Astrocyte (in vitro differentiated cells and primary cell): ENCODE results near the gene LRRC37A. TPM values are rescaled to one million over a fixed set of nuclear protein-coding genes. Genes with fewer than 3 reads are reported as not detected.
"Not testable (repeated sequence)": the region's sequence is repeated elsewhere in the genome, so short reads cannot be mapped to it uniquely, and the experiment has no call there.

Experiments
- DNase-seq: peaks from one replicate; pipeline ENCODE4 v3.0.0-alpha.2; 2010; ENCODE audit warnings: low read depth
- FAIRE-seq: peaks from 2 replicates; lab custom pipeline; 2011; peaks lifted over from hg19 to GRCh38; lab: Jason Lieb, UNC
- H2AFZ ChIP-seq: 2 replicates; pipeline ENCODE4 v1.6.0; 2012; ENCODE audit warnings: low read depth, low read length, inconsistent platforms
- H3K27ac ChIP-seq: 2 replicates; pipeline ENCODE4 v1.5.1; 2011; ENCODE audit warnings: low read depth, low read length, inconsistent platforms
- H3K27me3 ChIP-seq: 2 replicates; pipeline ENCODE4 v1.6.0; 2011; ENCODE audit warnings: low read length, inconsistent platforms; ENCODE audit not compliant: insufficient read depth
- H3K36me3 ChIP-seq: 2 replicates; pipeline ENCODE4 v1.5.1; 2011; ENCODE audit warnings: low read length, inconsistent platforms; ENCODE audit not compliant: insufficient read depth
- H3K4me1 ChIP-seq: 2 replicates; pipeline ENCODE4 v1.5.1; 2011; ENCODE audit warnings: low read length, inconsistent platforms; ENCODE audit not compliant: insufficient read depth
- H3K4me2 ChIP-seq: 2 replicates; pipeline ENCODE4 v1.6.0; 2012; ENCODE audit warnings: low read length, inconsistent platforms
- H3K4me3 ChIP-seq: 2 replicates; pipeline ENCODE4 v1.5.1; 2011; ENCODE audit warnings: low read depth, mild to moderate bottlenecking, low read length, inconsistent platforms; ENCODE audit not compliant: insufficient read depth
- H3K79me2 ChIP-seq: 2 replicates; pipeline ENCODE4 v1.6.0; 2012; ENCODE audit warnings: mild to moderate bottlenecking, low read length, inconsistent platforms; ENCODE audit not compliant: insufficient read depth
- H3K9ac ChIP-seq: 2 replicates; pipeline ENCODE4 v1.6.0; 2012; ENCODE audit warnings: mild to moderate bottlenecking, low read length, inconsistent platforms
- H3K9me3 ChIP-seq: 2 replicates; pipeline ENCODE4 v1.5.1; 2012; ENCODE audit warnings: low read depth, mild to moderate bottlenecking, low read length, inconsistent platforms; ENCODE audit not compliant: insufficient read depth
- H4K20me1 ChIP-seq: 2 replicates; pipeline ENCODE4 v1.6.0; 2012; ENCODE audit warnings: low read length, inconsistent platforms; ENCODE audit not compliant: insufficient read depth
- H3K27ac Mint-ChIP-seq: one replicate; pipeline ENCODE4 v1.8.0; 2021; ENCODE audit warnings: mild to moderate bottlenecking, mixed read lengths; ENCODE audit not compliant: unreplicated experiment
- H3K27me3 Mint-ChIP-seq: one replicate; pipeline ENCODE4 v1.8.0; 2021; ENCODE audit warnings: low read depth, mixed read lengths; ENCODE audit not compliant: unreplicated experiment
- H3K36me3 Mint-ChIP-seq: one replicate; pipeline ENCODE4 v1.8.0; 2021; ENCODE audit warnings: low read depth, mixed read lengths; ENCODE audit not compliant: unreplicated experiment
- H3K4me1 Mint-ChIP-seq: one replicate; pipeline ENCODE4 v1.8.0; 2021; ENCODE audit warnings: low read depth, mixed read lengths; ENCODE audit not compliant: unreplicated experiment
- H3K4me3 Mint-ChIP-seq: one replicate; pipeline ENCODE4 v1.8.0; 2021; ENCODE audit warnings: mild to moderate bottlenecking, moderate library complexity, mixed read lengths; ENCODE audit not compliant: unreplicated experiment
- H3K9me3 Mint-ChIP-seq: one replicate; pipeline ENCODE4 v1.8.0; 2021; ENCODE audit warnings: mild to moderate bottlenecking, mixed read lengths; ENCODE audit not compliant: unreplicated experiment
- CTCF ChIP-seq: IDR thresholded peaks from 2 replicates; pipeline ENCODE4 v1.5.1; 2011; ENCODE audit warnings: low read depth, mild to moderate bottlenecking, inconsistent platforms, low read length, moderate library complexity; ENCODE audit not compliant: insufficient read depth
- total RNA-seq: library from RNA; stranded (reverse); gene quantifications from 2 replicates; pipeline ENCODE4 v1.2.1, GENCODE V29; 2021

LRRC37A gene
- total RNA-seq, 1 donor from 2014 or later, result 4.2 TPM

- H3K9me3 ChIP-seq, H3K4me2 ChIP-seq, H4K20me1 ChIP-seq, H3K4me3 ChIP-seq, FAIRE-seq, H3K4me3 Mint-ChIP-seq, H3K27ac Mint-ChIP-seq, H3K79me2 ChIP-seq, H3K9me3 Mint-ChIP-seq, H2AFZ ChIP-seq, H3K36me3 Mint-ChIP-seq, H3K4me1 ChIP-seq, DNase-seq, H3K36me3 ChIP-seq, H3K27me3 ChIP-seq, H3K9ac ChIP-seq, H3K4me1 Mint-ChIP-seq, H3K27me3 Mint-ChIP-seq, H3K27ac ChIP-seq: not testable (repeated sequence)
Observed at GRCh38 chr17:46256369-46256768, 38.6 kb upstream of the LRRC37A start.

DNA sequence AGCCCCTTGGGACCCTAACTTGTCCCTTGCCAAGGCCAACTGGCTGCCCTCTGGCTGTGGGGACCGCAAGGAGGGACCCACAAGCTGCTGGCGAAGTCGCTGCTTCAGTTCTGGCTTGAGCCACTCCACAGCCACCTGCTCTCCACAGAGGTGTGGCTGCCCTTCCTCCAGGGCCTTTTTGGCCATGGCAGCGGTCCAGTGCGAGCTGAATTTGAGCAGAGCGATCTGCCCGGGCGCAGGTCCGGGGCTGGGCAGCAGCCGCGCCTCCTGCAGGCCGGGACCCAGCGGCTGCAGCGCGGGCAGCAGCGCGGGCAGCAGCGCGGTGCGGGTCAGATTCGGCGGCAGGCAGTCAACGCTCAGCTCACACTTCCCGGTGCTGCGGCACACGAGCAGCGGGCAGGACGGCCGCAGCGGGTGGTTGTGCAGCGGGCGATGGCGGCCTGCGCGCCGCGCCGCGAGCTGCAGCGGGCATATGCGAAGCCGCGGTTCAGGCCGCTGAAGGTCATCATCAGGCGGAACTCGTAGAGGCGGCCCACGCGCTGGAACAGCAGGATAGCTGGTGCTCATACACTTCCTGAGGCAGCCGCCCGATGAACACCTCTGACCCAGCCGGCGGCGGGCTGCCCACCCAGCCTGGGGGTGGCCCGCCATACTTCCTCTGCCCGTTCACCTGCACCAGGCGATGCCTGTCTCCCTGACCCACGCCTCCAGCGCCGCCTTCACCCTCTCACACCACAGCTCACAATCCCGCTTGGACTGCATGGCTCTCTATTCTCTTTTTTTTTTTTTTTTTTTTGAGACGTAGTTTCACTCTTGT is 34.9 kb upstream of the LRRC37A start:
- FAIRE-seq, H3K36me3 Mint-ChIP-seq, H3K27ac ChIP-seq, H3K9ac ChIP-seq, DNase-seq, H3K27me3 ChIP-seq, H3K79me2 ChIP-seq, H3K36me3 ChIP-seq, H3K9me3 Mint-ChIP-seq, H4K20me1 ChIP-seq, H3K27ac Mint-ChIP-seq, H3K4me3 ChIP-seq, H3K9me3 ChIP-seq: not testable (repeated sequence)
- Mint-ChIP-seq H3K4me1 (peaks cover 12% of the 10 kb centered on the region), H3K27me3 (peaks cover 24% of the 10 kb centered on the region), H3K4me3 (peak overlapping the region; percentile 15)
- H3K4me1 ChIP-seq, result peaks cover 12% of the 10 kb centered on the region
- H3K4me2 ChIP-seq, result peak overlapping the region; percentile 67
- H2AFZ ChIP-seq, result peak overlapping the region; percentile 34

DNA sequence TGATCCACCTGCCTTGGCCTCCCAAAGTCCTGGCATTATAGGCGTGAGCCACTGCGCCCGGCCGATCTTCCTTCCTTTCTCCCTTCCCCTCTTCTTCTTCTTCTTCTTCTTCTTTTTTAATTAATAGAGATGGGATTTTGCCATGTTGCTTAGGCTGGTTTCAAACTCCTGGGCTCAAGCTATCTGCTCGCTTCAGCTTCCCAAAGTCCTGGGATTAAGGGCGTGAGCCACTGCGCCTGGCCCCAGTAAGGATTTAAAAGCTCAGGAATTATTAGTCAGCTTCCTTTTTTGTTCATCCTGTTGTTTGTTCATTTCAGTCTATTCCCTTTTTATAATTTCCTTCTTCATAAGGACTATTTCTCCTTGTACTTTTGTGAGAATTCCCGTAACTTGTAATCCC is 32.7 kb upstream of the LRRC37A start:
- Histone ChIP-seq H3K27ac (no peak overlapping the region), H3K9ac (no peak overlapping the region), H4K20me1 (no peaks in the 10 kb centered on the region), H3K4me3 (no peak overlapping the region), H3K79me2 (no peaks in the 10 kb centered on the region), H3K36me3 (no peaks in the 10 kb centered on the region), H2AFZ (no peak overlapping the region), H3K9me3 (no peaks in the 10 kb centered on the region), H3K4me2 (no peak overlapping the region), H3K4me1 (peaks cover 19% of the 10 kb centered on the region), H3K27me3 (no peaks in the 10 kb centered on the region)
- H3K9me3 Mint-ChIP-seq, result no peaks in the 10 kb centered on the region
- DNase-seq (no peak), FAIRE-seq (no peak)
- no peak for TF ChIP-seq CTCF
- peaks cover 34% of the 10 kb centered on the region for H3K27me3 Mint-ChIP-seq
- peaks cover 21% of the 10 kb centered on the region for H3K4me1 Mint-ChIP-seq
- peaks cover 3% of the 10 kb centered on the region for H3K36me3 Mint-ChIP-seq
- H3K27ac Mint-ChIP-seq, result peak overlapping the region; percentile 35
- peak overlapping the region; percentile 4 for H3K4me3 Mint-ChIP-seq
